ENCODE data around the gene ZFHX2.
"Not testable (repeated sequence)": the region's sequence is repeated elsewhere in the genome, so short reads cannot be mapped to it uniquely, and the experiment has no call there.

The ZFHX2 gene

DNA sequence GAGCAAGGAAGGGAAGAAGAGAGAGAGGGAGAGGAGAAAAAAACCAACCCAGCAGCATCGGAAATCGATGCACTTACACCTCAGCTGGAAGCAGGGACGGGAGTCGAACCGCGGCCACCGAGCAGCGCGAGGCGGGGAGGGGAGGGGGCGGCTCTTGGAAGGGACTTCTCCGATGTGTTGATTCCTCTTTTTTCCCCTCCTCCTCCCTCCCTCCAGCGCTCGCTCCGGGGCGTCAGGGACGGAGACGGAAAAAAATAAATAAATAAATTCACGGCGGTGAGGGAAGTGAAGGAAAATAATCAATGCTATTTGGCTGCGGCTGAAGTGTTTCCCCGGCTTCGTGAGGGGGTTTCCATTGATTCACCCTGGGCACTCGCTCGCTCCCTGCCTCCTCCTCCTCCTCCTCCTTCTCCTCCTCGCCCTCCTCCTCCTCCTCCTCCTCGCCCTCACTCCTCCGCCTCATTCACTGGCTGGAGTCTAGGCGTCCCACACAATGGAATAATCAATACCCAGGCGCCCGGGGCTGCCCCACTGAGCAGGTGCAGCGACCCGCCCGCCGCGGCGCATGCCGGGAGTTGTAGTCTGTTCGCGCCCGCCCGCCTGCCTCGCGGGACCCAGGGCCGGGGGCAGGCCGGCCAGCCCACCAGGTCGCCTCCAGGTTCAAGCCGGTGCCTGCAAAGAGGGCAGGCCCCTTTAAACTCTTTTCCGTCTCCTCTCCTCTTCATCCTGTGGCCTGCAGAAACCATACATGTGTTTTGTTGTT is at the start of gene ZFHX2:
ZFHX2 (minus strand) TSS at position 500 of the 763 bp plus-strand sequence. CDS start 16,440 bp downstream, outside the sequence.
- peak; percentile 74 to 75 for ATAC-seq

DNA sequence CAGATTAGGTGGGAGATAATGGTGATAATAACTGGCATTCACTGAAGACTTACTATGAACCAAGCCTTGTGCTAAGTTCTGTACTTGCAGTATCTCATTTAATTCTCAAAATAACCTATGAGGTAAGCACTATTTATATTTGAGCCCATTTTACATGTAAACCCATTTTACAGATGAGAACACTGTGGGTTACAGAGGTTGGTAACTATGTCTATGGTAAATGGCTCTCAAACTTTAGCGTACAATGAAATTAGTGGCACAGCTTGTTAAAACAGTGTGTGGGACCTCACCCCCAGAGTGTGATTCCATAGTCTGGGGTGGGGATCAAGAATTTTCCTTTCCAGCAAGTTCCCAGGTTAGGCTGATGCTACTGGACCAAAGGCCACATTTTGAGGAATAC is 49.2 kb upstream of the ZFHX2 start:
- no peak for ATAC-seq

DNA sequence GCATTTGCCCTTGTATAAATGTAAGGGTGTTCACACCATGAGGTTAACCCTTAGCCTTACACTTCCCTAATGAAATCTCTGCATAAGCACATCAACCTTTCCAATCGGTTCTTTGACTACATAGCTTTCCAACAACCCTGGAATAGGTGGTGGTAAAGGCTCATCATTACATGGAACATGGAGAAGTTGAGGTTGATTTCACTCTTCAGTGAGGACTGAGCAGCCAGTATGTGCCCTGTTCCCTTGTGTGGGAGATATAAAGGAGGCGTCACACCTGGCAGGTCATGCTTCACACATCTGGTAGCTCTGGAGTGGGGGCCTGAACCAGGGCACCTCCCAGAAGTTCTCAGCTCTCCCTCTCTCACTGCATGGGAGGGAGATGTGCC is 48.8 kb upstream of the ZFHX2 start:
- ATAC-seq: no peak

DNA sequence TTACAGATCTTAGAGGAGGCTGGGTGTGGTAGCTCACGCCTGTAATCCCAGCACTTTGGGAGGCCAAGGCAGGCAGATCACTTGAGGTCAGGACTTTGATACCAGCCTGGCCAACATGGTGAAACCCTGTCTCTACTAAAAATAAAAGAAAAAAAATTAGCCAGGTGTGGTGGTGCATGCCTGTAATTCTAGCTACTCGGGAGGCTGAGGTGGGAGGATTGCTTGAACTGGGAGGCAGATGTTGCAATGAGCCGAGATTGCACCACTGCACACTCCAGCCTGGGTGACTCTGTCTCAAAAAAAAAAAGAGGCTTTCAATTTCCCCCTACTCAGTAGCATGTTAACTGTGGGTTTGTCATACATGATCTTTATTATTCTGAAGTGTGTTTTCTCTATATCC is 42.6 kb upstream of the ZFHX2 start:
- not testable (repeated sequence) for ATAC-seq

DNA sequence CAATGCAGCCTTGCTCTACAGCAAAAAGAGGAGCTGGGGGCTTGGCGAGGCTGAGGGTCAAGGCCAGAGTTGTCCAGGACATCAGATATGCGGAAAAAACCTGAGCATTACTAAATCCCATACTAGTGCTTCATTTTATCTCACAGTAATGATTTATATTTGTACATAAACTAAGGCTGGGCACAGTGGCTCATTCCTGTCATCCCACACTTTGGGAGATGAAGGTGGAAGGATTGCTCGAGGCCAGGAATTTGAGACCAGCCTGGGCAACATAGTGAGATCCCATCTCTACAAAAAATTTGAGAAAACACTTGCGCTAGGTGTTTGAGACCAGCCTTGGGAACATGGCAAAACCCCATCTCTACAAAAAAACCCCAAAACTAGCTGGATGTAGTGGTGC is 38.6 kb upstream of the ZFHX2 start:
- ATAC-seq: no peak

DNA sequence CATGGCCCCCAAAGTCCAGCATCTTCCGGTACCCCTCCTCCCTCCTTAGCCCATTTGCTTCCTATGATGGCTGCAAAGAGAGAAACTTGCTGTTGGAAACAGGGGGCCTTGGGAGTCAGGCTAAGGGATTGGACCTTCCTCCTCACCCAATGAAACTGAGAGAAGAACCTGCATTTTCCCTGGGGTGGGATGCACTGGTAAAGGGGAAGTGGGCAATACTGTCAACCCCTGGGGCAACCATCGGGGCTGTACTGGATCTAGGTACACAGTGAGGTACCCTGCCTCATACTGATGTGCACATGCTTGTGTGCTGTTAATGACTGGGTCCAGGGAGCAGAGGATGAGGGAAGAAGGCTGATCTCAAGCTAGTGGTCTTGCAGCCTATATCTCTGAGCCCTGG is 38.0 kb upstream of the ZFHX2 start:
- ATAC-seq: no peak

DNA sequence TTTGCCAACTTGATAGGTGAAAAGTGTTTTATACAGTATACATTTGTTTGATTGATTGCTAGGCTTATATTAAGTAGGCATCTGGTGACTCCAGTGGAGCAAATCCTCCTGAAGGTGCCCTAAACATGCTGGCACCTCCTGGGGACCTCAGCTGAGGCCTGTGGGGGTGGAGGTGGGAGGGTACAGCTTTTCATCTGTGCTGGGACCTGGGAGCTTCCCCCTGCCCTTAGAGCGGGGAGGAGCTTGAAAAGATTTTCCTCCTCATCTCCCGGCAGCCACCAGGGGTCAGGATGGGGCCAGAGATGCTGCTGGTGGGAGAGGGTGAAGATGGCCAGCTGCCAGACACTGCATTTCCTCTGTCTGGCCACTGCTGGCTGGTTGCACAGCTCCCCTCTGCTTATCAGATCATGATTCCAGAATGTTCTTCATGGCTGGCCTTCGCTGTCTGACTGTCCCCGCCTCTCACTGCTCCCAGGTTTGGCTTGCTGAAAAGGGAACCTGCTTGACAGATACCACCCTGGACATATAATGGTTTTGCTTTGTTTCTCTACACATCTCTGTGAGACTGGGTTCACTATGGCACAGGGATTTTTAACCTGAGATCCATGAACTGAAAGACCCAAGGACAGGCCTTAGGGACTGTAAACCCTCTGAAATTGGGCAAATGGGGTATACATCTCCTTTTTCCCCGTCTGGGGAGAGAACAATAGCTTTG is 37.5 kb upstream of the ZFHX2 start:
- peak; percentile 84 to 89 for ATAC-seq

DNA sequence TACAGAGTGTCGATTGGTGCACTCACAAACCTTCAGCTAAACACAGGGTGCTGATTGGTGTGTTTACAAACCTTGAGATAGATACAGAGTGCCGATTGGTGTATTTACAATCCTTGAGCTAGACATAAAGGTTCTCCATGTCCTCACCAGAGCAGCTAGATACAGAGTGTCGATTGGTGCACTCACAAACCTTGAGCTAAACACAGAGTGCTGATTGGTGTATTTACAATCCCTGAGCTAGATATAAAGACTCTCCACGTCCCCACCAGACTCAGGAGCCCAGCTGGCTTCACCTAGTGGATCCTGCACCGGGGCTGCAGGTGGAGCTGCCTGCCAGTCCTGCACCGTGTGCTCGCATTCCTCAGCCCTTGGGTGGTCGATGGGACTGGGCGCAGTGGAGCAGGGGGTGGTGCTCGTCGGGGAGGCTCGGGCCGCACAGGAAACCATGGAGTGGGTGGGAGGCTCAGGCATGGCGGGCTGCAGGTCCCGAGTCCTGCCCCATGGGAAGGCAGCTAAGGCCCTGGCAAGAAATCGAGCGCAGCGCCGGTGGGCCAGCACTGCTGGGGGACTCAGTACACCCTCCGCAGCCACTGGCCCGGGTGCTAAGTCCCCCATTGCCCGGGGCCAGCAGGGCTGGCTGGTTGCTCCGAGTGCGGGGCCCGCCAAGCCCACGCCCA is 33.1 kb upstream of the ZFHX2 start:
- ATAC-seq: not testable (repeated sequence)

DNA sequence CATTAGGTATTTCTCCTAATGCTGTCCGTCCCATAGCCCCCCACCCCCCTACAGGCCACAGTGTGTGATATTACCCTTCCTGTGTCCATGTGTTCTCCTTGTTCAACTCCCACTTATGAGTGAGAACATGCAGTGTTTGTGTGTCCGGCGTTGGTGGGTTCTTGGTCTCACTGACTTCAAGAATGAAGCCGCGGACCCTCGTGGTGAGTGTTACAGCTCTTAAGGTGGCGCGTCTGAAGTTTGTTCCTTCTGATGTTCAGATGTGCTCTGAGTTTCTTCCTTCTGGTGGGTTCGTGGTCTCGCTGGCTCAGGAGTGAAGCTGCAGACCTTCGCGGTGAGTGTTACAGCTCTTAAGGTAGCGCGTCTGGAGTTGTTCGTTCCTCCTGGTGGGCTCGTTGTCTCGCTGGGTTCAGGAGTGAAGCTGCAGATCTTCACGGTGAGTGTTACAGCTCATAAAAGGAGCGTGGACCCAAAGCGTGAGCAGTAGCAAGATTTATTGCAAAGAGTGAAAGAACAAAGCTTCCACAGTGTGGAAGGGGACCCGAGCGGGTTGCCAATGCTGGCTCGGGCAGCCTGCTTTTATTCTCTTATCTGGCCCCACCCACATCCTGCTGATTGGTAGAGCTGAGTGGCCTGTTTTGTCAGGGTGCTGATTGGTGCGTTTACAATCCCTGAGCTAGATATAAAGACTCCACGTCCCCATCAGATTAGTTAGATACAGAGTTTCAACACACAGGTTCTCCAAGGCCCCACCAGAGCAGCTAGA is 32.4 kb upstream of the ZFHX2 start:
- ATAC-seq: not testable (repeated sequence)

DNA sequence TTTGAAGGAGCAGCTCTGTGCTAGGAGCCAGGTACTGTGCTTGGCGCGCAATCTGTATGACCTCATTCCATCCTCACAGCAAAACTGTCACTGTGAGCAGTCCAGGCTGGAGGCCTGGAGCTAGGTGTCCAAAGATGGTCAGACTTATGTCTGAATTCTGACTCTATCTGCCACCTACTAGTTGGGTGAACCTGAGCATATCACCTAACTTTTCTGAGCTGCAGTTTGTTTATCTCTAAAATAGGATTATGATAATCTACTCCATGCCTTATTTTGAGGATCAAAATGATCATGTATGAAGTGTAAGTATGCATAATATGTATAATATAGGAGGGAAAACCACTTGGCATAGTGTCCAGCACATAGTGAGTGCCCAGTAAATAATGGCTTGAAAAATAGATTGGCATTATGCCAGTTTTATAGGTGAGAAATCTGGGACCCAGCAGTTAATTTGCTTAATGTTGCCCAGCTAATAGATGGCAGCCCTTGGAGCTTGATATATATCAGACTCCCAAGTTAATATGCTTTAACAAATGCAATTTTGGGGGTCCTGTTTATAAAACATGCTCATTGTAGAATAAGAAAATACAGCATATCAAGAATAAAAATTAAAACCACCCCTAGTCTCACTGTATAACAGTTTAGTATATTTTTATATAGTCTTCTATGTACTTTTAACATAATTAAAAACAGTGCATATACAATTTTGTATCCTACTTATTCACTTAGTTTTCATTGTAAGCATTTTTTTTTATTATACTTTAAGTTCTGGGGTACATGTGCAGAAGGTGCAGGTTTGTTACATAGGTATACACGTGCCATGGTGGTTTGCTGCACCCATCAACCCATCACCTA is 31.6 kb upstream of the ZFHX2 start:
- ATAC-seq: no peak

DNA sequence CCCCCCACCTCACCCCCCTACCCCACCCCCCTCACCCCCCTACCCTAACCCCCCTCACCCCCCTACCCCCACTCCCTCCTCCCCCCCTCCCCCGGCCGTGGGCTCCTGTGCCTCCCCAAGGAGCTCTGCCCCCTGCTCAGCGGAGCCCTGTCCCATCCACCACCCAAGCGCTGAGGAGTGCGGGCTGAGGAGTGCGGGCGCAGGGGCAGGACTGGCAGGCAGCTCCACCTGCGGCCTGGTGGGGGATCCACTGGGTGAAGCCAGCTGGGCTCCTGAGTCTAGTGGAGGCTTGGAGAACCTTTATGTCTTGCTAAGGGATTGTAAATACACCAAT is 29.4 kb upstream of the ZFHX2 start:
- no peak for ATAC-seq

DNA sequence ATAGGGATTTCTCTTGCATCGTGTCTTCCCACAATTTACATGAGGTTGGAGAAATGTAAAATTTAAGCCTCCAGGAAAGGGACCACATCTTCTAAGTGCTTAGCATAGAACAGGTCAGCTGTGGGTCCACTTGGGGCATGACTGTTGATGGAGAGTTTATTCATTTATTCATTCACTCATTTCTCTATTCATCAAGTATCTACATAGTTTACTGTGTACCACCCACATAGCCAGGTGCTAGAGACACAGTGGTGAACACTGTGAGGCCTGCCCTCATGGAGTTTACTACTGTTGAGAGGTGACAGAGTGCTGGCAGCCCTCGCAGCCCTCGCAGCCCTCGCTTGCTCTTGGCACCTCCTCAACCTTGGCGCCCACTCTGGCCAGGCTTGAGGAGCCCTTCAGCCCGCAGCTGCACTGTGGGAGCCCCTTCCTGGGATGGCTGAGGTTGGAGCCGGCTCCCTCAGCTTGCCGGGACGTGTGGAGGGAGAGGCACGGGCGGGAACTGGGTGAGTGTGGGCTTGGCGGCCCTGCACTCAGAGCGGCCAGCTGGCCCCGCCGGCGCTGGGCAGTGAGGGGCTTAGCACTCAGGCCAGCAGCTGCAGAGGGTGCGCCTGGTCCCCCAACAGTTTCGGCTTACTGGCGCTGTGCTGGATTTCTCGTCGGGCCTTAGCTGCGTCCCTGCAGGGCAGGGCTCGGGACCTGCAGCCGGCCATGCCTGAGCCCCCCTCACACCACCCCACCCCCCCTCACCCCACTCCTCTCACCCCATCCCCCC is 28.8 kb upstream of the ZFHX2 start:
- ATAC-seq: no peak

DNA sequence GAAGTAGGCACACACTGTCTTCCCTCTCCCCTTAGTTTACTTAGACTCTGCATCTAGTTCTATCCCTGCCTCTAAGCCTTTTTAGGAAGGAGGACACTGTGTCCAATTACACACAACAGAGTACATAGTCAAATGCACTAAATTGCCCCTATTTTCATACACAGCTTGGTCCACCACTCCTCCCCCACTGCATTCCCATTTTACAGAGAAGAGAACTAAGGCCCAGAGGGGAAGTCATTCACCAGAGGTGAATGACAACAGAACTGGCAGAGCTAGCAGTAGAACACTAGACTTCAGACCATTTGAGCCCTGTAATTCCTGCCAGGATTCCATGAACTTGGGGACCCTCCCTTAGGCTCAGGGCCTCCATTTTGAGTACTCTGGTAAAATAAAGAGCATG is 28.2 kb upstream of the ZFHX2 start:
- ATAC-seq: no peak

DNA sequence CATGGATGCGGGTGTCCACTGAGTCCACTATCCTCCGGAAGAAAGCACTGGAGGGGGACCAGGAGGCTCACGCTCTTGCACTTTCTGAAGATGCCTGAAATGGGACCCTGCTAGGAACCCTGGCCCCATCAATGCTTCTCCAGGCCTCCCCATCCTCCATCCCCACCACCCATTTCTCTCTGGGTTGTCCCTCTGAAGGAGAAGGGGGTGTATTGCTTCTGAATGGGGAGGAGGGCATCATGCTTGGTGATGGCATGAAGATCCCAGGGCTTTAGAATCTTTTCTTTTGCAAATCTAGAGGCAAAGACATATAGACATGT is 27.7 kb upstream of the ZFHX2 start:
- ATAC-seq: no peak

DNA sequence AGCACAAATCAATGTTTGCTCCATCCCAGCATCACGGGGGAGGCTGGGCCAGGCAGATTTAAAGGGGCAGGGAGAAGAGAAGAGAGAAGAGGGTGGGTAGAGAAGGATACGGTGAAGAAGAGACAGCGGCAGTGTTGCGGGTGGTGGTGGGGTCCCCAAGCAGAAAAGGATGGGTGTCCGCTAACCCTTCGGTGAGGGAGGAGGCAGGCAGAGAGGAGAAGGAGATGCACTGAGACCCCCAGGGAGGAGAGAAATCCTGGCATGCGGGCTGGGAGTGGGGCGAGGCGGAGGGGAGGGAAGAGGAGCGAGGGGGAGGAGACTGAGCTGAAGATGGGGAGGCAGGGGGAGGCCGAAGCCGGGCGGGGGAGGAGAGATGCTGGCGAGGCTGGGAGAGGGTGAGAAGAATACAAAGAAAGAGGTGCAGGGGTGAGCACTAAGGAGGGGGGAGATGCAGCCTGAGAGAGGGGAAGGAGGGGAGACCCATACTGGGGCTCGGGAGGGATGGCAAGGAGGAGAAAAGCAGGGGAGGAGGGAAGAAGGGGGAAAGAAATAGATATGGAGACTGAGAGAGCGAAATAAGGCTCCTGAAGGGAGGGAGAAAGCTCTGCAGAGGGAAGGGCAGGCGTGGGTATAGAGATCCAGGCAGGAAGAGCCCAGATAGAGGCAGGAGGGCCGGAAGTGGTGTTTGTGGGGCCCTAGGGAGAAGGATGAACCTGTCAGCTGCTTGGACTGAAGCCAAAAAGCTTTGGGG is 27.2 kb upstream of the ZFHX2 start, which contains the start of gene JPH4:
JPH4 (minus strand) TSS at position 231 of the 751 bp plus-strand sequence. CDS start 1,337 bp downstream, outside the sequence.
- ATAC-seq: no peak

DNA sequence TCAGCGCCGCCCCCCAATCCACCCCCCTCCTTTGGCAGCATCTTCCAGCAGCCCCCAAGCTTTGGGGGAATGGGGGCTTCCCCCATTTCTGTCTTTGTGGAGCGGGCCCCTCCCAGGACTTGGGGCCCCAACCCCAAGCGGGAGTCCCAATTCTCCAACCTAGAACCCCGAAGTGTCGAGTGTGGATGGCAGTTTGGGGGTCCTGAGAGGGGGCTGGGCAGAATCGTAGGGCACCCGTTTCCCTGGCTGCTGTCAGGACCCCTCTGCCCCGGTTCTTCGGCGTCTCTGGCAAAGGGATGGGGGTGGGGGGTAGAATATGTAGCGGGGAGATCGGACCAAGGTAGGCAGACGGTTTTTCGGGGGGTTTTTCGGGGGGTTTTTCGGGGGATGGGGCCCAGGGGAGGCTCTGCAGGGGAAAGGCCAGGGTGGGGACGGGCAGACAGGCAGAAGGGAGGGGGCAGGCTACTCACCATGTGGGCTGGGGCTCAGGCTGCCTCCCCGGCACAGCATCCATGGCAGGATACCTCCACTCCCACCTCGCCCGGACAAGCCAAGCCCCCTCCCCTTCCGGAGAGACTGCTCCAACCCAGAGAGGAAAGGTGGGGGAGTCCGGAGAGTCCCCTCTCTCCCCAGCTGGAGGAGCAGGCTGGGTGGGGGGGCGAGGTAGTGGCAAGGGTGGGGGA is 26.3 kb upstream of the ZFHX2 start:
- no peak for ATAC-seq

DNA sequence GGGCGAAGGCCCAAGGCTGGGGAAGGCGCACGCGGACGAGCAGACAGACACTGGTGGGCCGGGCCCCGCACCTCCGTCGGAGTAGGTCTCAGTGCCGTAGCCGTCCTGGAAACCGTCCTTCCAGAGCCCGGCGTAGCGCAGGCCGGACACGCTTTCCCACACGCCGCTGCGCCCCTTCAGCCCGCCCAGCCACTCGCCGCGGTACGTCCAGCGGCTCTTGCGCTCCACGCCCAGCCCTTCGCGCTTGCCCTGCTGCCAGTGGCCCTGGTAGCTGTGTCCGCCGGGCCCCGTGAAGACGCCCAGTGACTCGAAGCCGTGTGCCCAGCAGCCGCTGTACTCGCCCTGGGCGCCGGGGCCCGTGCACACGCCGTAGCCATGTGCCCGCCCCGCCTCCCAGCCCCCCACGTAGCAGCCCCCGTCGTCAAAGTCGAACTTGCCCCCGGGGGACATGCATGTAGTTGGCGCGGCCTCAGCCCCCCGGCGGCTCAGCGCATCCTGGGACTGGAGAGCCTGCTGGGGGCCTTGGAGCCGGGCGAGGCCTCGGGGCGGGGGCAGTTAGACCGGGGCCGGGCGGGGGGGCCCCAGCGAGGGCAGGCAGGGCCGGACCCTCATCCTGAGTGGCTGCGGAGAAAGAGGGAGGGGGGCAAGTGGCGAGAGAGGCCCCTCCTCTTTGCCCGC is 25.6 kb upstream of the ZFHX2 start:
- ATAC-seq: peak in 1 of 2 donors; percentile 21

DNA sequence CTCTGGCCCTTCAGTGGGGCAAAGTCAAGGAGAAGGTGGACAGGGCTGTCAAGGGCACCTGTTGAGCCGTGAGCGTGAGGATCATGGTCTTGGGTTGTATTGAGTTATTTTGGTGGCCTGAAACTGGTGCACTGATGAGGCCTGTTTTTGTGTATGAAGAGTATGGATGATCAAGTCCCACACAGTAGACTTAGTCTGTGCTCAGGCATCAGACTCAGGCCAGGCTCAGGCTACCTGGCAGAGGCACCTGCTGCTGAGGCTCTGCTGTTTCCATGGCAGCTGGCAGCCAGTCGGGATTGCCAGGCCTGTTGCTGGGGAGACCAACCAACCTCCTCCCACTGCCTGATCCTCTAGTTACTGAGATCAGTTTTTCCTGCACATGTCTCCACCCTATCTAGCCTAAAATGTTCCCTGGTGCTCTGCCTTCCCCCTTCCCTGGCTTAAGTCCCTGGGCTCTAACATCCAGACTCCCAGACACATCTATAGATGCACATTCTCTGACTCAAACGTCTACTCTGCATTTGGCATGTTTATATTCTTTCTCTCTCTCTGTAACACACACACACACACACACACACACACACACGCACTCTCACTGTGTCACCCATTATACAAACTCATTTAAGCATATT is 21.9 kb upstream of the ZFHX2 start:
- no peak for ATAC-seq

DNA sequence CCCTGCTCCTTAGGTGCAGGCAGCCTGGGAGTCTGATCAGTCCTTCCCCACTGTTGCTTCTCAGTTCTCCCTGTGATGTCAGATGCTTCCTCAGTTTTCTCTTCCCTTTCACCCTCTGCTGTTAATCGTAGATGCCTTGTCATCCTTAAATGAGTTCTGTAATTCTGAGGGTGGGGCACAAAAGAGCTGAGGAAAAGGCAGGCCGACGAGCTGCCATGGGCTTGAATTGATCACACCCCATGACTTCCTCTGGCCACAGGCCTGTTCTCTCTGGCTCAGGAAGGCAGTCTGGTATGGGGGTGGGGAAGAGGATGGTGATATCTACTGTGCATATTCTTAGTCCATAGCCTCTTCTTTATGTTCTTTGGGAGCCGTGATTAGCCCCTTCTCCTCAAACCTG is 21.3 kb upstream of the ZFHX2 start:
- no peak for ATAC-seq
